Umbilical cord (tissue), 2 donors: ENCODE measurements around the gene MIOS. TPM values are rescaled to one million over a fixed set of nuclear protein-coding genes. Genes with fewer than 3 reads are reported as not detected.
"Not testable (repeated sequence)": the region's sequence is repeated elsewhere in the genome, so short reads cannot be mapped to it uniquely, and the experiment has no call there.

ENCODE experiments used
- DNase-seq: peaks from one replicate; pipeline ENCODE4 v3.0.0-alpha.2; 2015; ENCODE audit warnings: low spot score
- total RNA-seq: library from RNA; depleted of rRNA; stranded (reverse); fragments of >200 nt; gene quantifications from one replicate; pipeline ENCODE4 v1.2.3, GENCODE V29; 2014; ENCODE audit warnings: low replicate concordance; ENCODE audit not compliant: insufficient read depth

Gene MIOS
- total RNA-seq, 1 donor from 2014 or later = 51.8 TPM

DNA sequence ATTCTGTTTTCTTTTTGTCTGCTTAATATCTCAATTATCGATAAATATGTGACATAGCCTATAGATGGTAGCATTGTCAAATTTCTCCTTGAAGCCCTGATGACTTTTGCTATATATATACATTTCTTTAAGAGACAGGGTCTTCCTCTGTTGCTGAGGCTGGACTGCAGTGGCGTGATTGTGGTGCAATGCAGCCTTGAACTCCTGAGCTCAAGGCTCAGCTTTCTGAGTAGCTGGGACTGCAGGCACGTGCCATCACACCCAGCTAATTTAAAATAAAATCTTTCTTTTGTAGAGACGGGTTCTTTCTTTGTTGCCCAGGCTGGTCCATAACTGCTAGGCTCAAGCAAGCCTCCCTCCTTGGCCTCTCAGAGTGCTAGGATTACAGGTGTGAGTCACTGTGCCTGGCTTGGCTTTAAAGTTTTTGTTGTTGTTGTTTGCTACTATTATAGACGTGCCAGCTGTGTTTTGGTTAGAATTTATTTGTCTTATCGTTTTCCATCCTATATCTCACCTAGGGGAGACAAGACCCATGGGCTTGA lies 80.9 kb downstream of the MIOS start:
- no peak for DNase-seq

DNA sequence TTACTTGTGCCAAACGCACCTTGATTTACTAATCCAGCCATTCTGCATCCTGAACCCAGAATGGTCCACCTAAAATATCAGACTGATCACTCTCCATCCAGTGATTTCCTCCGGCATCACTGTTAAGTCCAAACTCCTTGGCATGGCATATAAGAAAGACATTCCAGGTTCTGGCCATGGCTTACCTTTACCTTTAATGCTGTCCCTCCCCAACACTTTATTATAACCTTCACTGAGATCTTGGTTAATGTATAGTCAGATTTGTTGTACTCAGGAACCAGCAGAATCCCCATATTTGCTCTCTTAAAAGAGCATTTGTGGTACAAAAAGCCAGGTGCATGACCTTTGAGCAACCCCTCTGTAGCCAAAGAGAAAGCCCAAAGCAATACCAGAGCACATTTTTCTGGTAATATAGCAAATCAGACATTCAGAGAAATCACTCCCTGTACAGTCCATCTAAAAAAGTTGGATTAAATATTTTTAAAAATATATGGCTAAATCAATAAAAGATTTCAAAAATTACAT lies 84.1 kb downstream of the MIOS start:
- no peak for DNase-seq

DNA sequence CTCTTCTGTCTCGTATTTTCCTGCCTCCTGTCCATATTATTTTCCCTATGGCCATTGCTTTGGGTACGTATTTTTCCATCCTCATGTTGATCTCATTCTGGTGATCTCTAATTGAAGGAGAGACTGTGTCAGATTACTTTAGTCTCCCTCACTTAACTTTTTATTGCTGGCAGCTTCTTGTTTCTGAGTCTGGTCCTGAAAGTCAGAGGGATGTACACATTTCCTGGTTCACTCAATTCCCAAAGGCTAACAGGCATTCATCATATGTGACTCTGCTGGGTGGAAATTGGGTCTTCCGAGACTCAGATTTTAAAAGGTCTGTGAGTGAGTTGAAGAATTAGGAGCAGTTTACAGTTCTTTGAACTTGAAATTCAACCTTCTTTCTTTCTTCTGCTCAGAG lies 84.8 kb downstream of the MIOS start:
- DNase-seq = no peak

DNA sequence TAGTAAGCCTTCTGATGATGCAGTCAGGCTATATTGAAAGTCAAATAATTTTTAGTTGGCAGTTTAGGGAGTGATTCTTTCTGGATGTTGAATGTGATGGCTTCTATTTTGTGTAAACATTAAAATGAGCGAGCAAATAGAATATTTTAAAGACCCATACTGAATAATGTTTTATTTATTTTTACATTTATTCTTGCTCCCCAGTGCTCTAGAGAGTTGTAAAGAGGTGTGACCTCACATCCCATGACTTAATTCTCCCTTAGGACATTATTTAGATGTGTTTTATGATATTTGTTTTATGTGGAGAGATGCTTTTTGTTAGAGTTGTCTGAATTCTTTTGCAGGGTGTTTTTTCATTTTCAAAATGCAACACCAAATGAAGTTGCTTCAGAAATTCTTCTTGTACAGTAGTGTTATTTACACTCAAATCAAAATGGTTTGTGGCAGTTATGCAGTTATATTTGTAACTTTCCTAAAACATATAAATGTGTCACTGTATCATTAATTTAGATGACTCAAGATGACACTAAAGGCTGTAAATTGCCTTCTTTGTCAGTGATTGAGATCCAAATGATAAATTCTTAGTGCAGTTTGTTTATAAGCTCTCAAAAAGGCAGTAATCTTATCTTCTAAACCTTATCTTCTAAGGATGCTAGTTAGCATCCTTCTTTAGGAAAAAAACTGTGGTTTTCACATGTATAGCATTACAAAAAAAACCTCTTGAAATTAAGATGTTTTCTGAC lies 86.3 kb downstream of the MIOS start:
- DNase-seq = no peak

DNA sequence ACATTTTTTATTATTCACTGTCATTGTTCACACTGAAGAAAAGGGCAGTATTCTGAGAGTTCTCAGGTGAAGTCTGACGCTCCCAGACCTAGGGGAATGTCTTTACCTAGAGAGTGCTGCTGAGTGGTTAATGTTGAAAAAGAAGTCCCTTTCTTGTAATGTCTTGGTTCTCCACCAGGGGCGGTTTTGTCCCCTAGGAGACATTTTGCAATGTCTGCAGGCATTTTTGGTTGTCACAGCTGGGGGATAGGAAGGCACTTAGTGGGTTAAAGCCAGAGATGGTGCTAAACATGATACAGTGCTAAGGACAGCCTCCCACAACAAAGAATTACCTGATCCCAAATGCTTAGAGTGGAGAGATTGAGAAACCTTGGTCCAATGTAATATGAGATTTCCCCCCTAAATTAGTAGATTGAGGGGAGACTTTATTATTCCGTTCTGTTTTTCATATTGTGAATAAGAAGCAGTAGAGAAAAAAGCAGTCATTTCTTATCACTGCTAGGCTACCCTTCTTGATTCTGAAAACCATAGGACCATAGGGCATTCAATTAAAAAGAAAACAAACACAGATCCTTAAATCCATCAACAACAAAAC lies 87.0 kb downstream of the MIOS start:
- DNase-seq = no peak

DNA sequence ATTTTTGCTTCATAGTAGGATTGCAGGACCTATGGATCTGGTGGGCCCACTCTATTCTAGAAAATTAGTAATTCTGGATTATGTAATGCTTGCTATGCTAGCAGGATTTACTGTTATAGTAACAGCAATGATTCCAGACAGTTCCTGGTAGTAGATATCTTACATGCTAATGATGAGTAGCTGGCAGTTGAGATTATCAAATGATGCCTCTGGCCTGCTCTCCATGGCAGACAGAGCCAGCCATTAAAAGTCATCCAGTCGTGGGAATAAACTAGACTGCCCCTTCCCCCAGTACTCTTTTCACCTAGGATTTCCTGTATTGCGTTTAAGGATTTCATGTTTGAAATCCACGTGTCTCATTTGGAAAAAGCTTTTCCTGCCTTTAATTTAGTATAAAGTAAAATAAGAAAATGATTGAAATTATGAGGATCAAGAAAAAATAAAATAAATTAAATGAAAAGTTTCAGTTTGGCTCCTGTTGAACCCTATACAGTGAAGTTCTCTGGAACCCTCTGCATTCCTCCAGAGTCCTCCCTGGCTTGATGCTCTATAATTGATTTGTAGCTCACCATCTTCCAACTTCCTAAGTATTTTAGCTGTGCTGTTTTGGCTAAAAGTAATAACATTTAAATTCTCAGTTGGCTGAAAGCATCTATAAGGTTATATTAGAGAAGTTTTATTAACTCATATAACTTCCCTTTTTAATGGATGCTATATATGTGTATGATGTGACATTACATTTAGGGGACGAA lies 88.5 kb downstream of the MIOS start:
- peak; percentile 38 for DNase-seq

DNA sequence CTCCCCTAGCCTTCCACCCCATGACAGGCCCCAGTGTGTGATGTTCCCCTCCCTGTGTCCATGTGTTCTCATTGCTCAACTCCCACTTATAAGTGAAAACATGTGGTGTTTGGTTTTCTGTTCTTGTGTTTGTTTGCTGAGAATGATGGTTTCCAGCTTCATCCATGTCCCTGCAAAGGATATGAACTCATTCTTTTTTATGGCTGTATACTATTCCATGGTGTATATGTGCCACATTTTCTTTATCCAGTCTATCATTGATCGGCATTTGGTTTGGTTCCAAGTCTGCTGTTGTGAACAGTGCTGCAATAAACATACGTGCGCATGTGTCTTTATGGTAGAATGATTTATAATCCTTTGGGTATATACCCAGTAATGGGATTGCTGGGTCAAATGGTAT lies 89.8 kb downstream of the MIOS start:
- DNase-seq = not testable (repeated sequence)

Other genes starting within 250 kb of the MIOS start
- not detected for gene COL28A1, start 31.0 kb upstream of the MIOS start, total RNA-seq
- 13.7 TPM for gene UMAD1, start 73.9 kb downstream of the MIOS start, total RNA-seq
- gene RPA3, start 151.7 kb downstream of the MIOS start, total RNA-seq = 25.8 TPM